ENCODE data around the gene REV1. TPM values are rescaled to one million over a fixed set of nuclear protein-coding genes. Genes with fewer than 3 reads are reported as not detected.

REV1 gene
- total and polyA plus RNA-seq, 2 experiments from 2014 or later = 32.9 to 46.7 TPM

DNA sequence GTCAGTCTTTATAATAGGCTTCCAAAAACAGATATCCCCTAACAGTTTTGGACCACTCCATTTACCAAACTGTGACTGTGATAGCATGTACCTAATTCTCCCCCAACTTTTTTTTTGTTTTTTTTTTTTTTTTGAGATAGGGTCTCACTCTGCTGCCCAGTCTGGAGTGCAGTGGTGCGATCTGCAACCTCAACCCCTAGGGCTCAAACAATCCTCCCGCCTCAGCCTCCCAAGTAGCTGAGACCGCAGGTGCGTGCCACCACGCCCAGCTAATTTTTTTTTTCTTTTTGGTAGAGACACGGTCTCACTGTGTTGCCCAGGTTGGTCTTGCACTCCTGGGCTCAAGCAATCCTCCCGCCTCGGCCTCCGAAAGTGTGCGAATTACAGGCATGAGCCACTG, 52.9 kb downstream of the REV1 start:
- peaks cover 23% of the 10 kb centered on the region for H3K79me2 ChIP-seq (replicated peaks; ENCODE audit: insufficient read depth)

More for the DNA sequence above, 52.9 kb downstream of the REV1 start:
- H3K27ac ChIP-seq (ENCODE audit: low read depth) = no peak overlapping the region
- H3K4me1 ChIP-seq (ENCODE audit: insufficient read depth) = peaks cover 29% of the 10 kb centered on the region
- H3K4me3 ChIP-seq = no peak overlapping the region
- H3K27ac Mint-ChIP-seq = no peak overlapping the region
- H3K27me3 ChIP-seq (ENCODE audit: insufficient read depth) = no peaks in the 10 kb centered on the region
- H3K4me3 Mint-ChIP-seq = no peak overlapping the region
- H3K36me3 ChIP-seq (ENCODE audit: insufficient read depth) = no peaks in the 10 kb centered on the region; the same call in 1 of the 2 replicates
- H3K27me3 Mint-ChIP-seq (ENCODE audit: insufficient read depth, low read depth, poor library complexity) = peaks cover 3% of the 10 kb centered on the region
- no peak overlapping the region for H2AFZ ChIP-seq
- H3K9me2 ChIP-seq (ENCODE audit: insufficient read depth) = no peaks in the 10 kb centered on the region
- H3K4me2 ChIP-seq = no peak overlapping the region
- H3K4me1 Mint-ChIP-seq = peaks cover 21% of the 10 kb centered on the region
- no peaks in the 10 kb centered on the region for H3F3A ChIP-seq (replicated peaks; ENCODE audit: low read depth)
- H3K9me3 Mint-ChIP-seq = no peaks in the 10 kb centered on the region
- H4K20me1 ChIP-seq (replicated peaks; ENCODE audit: insufficient read depth) = no peaks in the 10 kb centered on the region
- TF ChIP-seq CREB1 (CRISPR knock-in tag; IDR thresholded peaks at IDR 0.05; ENCODE audit: low read depth) (no peak), EZH2phosphoT487 (IDR thresholded peaks at IDR 0.05; ENCODE audit: unreplicated experiment) (no peak), POLR2AphosphoS5 (IDR thresholded peaks at IDR 0.05; ENCODE audit: low read depth) (no peak), ZNF462 (CRISPR knock-in tag; IDR thresholded peaks at IDR 0.05) (no peak), ETS1 (IDR thresholded peaks at IDR 0.05) (no peak), STAT1 (IDR thresholded peaks at IDR 0.05; ENCODE audit: unreplicated experiment) (no peak), EZH2 (IDR thresholded peaks at IDR 0.05; ENCODE audit: low read depth, unreplicated experiment) (no peak), ZNF331 (CRISPR knock-in tag; IDR thresholded peaks at IDR 0.05; ENCODE audit: low read depth) (no peak), CTCF (conservative IDR thresholded peaks at IDR 0.05; ENCODE audit: low read depth in 2 of 2) (no peak), JUNB (IDR thresholded peaks at IDR 0.05; ENCODE audit: unreplicated experiment) (no peak), ZNF114 (CRISPR knock-in tag; IDR thresholded peaks at IDR 0.05) (no peak), NANOG (IDR thresholded peaks at IDR 0.05; ENCODE audit: borderline replicate concordance) (no peak)
- TF ChIP-seq, protein P1, sequence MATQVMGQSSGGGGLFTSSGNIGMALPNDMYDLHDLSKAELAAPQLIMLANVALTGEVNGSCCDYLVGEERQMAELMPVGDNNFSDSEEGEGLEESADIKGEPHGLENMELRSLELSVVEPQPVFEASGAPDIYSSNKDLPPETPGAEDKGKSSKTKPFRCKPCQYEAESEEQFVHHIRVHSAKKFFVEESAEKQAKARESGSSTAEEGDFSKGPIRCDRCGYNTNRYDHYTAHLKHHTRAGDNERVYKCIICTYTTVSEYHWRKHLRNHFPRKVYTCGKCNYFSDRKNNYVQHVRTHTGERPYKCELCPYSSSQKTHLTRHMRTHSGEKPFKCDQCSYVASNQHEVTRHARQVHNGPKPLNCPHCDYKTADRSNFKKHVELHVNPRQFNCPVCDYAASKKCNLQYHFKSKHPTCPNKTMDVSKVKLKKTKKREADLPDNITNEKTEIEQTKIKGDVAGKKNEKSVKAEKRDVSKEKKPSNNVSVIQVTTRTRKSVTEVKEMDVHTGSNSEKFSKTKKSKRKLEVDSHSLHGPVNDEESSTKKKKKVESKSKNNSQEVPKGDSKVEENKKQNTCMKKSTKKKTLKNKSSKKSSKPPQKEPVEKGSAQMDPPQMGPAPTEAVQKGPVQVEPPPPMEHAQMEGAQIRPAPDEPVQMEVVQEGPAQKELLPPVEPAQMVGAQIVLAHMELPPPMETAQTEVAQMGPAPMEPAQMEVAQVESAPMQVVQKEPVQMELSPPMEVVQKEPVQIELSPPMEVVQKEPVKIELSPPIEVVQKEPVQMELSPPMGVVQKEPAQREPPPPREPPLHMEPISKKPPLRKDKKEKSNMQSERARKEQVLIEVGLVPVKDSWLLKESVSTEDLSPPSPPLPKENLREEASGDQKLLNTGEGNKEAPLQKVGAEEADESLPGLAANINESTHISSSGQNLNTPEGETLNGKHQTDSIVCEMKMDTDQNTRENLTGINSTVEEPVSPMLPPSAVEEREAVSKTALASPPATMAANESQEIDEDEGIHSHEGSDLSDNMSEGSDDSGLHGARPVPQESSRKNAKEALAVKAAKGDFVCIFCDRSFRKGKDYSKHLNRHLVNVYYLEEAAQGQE (IDR thresholded peaks at IDR 0.05; ENCODE audit: unreplicated experiment) = no peak
- no peak for ATAC-seq
- peaks cover 14% of the 10 kb centered on the region; the same call in 2 of the 3 replicates for H3K36me3 Mint-ChIP-seq (ENCODE audit: low read depth)
- no peak for DNase-seq (ENCODE audit: low spot score)

All from GM23338 (cell line).